ENCODE measurements around the gene PACSIN2. TPM values are rescaled to one million over a fixed set of nuclear protein-coding genes. Genes with fewer than 3 reads are reported as not detected.

PACSIN2 gene
- total RNA-seq, 2 experiments from 2014 or later = 33.5 to 35.7 TPM

DNA sequence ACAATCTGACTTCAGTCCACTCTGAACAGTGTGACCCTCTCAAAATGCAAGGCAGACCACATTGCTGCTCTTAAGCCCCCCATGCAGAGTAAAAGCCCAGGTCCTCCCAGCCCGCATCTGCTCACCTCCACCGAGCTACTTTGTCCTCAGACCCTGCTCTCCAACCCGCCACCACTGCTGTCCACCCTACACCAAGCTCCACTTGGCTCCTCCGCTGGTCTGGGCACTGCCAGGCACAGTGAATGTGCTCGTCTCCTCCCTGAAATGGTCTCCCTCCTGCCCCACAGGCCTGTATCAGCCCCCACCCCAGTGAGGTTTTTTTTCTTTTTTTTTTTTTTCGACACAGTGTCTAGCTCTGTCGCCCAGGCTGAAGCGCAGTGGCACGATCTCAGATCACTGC lies 90.5 kb downstream of the PACSIN2 start:
- peaks cover 43% of the 10 kb centered on the region for H3K4me1 Mint-ChIP-seq (ENCODE audit: low read depth)
- CTCF ChIA-PET = interaction anchor here (1.5 to 3.6 kb wide), 2 partner anchors 109 to 165 kb away, joined by 3 to 11 read pairs; no protein-coding TSS in a partner anchor
- no peak overlapping the region for H3K27ac Mint-ChIP-seq
- TF ChIP-seq, protein P1, sequence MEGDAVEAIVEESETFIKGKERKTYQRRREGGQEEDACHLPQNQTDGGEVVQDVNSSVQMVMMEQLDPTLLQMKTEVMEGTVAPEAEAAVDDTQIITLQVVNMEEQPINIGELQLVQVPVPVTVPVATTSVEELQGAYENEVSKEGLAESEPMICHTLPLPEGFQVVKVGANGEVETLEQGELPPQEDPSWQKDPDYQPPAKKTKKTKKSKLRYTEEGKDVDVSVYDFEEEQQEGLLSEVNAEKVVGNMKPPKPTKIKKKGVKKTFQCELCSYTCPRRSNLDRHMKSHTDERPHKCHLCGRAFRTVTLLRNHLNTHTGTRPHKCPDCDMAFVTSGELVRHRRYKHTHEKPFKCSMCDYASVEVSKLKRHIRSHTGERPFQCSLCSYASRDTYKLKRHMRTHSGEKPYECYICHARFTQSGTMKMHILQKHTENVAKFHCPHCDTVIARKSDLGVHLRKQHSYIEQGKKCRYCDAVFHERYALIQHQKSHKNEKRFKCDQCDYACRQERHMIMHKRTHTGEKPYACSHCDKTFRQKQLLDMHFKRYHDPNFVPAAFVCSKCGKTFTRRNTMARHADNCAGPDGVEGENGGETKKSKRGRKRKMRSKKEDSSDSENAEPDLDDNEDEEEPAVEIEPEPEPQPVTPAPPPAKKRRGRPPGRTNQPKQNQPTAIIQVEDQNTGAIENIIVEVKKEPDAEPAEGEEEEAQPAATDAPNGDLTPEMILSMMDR (IDR thresholded peaks at IDR 0.05) = no peak
- DNase-seq = no peak
- POLR2A ChIA-PET = no interaction called here
- H3K9me3 Mint-ChIP-seq = no peaks in the 10 kb centered on the region
- ATAC-seq = no peak
- H3K36me3 Mint-ChIP-seq (ENCODE audit: low read depth) = peaks cover 2% of the 10 kb centered on the region
- H3K4me3 Mint-ChIP-seq = no peak overlapping the region
- no peaks in the 10 kb centered on the region for H3K27me3 Mint-ChIP-seq
- intact Hi-C loops (cut with micrococcal nuclease) = no loop called here

DNA sequence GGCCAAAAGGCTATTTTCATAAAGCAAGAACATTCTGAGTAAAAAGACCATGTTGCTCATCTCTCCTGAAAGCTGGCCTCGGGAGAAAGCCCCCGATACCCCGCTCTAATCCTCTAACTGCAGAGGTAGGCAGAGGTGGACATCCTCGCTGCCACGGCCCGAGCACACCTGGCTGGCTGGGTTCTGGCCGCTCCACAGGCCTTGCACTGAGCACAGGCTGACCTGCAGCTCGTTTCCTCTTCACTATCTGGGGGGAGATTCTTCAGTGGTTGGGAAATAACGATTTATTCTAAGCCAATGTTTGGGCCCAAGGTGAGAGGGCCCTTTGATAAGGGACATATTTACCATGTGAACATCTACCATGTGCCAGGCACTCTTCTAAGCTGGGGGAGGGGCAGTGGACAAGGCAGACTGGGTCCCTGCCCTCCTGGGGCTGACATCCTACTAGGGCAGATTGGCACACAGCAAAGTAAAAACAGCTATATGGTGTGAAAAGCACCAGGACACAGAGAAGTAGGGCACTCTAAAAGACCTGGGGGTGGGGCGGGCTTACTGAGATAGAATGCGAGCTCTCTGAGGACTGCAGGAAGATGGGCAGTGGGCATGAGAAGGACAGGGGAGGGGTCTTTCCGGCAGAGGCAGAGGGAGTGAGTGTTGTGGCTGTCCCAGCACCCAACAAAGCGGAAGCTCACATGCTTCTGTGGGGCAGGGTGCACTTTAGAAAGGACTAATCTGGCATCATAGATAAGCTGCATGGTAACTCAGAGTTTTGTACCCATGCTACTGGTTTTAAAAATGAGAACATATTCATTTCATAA lies 92.4 kb downstream of the PACSIN2 start:
- peaks cover 2% of the 10 kb centered on the region for H3K36me3 Mint-ChIP-seq (ENCODE audit: low read depth)
- H3K4me3 Mint-ChIP-seq = no peak overlapping the region
- TF ChIP-seq, protein P1 (IDR thresholded peaks at IDR 0.05) = no peak
- no peak for ATAC-seq
- H3K27ac Mint-ChIP-seq = no peak overlapping the region
- DNase-seq = no peak
- ChIA-PET CTCF (interaction anchor here (1.1 to 3.6 kb wide), 2 partner anchors 9 to 111 kb away, joined by 3 to 11 read pairs; no protein-coding TSS in a partner anchor), POLR2A (interaction anchor here (1.4 to 1.6 kb wide), 2 partner anchors 43 to 308 kb away, joined by 4 read pairs; partner anchors contain the start of gene POLDIP3)
- peaks cover 44% of the 10 kb centered on the region for H3K4me1 Mint-ChIP-seq (ENCODE audit: low read depth)
- intact Hi-C loops (cut with micrococcal nuclease) = no loop called here
- no peaks in the 10 kb centered on the region for H3K27me3 Mint-ChIP-seq
- no peaks in the 10 kb centered on the region for H3K9me3 Mint-ChIP-seq

DNA sequence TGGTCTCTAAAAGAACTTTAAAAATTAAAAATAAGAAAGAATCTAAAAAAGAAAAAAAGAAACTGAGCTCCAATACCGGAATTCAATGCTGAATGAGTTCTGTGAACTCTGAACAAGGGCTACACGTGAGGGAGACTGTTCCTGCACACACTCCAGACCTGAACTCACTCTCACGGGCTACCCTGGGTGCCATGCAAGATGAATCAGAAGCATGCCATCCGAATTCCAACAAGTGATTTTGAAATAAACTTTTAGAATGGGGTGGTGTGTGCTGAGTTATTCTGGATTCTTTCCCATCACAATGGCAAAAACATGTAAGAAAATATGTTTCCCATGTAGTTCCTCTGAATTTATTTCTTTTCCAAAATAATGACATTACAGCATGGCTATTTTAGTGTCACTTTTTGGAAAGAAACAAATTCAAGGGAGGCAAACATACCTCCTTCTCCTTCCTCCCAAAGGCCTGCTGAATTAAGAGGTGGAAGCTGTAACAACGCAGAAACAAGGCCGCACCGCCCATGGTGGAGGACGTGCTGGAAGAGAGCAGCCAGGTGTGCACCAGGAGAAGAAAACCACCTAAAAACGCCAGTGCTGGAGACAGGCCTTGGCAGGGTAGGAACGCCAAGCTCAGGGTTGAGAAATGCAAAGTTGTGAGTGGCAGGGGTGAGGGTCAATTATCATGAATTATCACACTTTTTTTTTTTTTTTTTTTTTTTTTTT lies 94.7 kb downstream of the PACSIN2 start:
- no peak for DNase-seq
- Mint-ChIP-seq H3K36me3 (ENCODE audit: low read depth) (peaks cover 2% of the 10 kb centered on the region), H3K27ac (no peak overlapping the region), H3K27me3 (no peaks in the 10 kb centered on the region), H3K4me3 (no peak overlapping the region), H3K9me3 (no peaks in the 10 kb centered on the region), H3K4me1 (ENCODE audit: low read depth) (peaks cover 32% of the 10 kb centered on the region)
- intact Hi-C loops (cut with micrococcal nuclease) = no loop called here
- ATAC-seq = no peak
- TF ChIP-seq, protein P1 (IDR thresholded peaks at IDR 0.05) = no peak
- ChIA-PET CTCF (no interaction called here), POLR2A (interaction anchor here (1.4 kb wide), 2 partner anchors 64 to 95 kb away, joined by 3 read pairs; partner anchors contain the start of gene PACSIN2)

DNA sequence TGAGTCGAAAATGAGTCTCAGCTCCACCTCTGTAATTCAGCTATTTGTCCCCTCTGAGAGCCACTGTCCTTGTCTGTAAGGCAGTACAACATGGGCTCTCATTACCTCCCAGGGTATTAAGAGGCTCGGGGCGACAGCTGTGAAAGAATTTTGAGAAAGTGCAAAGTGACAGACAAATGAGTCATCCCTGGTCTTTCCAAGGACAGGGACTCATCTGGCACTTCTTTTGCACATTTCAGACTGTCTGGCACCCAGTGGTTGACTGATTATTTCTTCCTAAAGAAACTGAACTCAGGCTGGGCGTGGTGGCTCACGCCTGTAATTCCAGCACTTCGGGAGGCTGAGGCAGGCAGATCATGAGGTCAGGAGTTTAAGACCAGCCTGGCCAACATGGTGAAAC lies 95.8 kb downstream of the PACSIN2 start:
- ATAC-seq (peak; percentile 64), DNase-seq (peak; percentile 35)
- H3K36me3 Mint-ChIP-seq (ENCODE audit: low read depth) = peaks cover 2% of the 10 kb centered on the region

More for the DNA sequence above, 95.8 kb downstream of the PACSIN2 start:
- Mint-ChIP-seq H3K4me1 (ENCODE audit: low read depth) (peaks cover 29% of the 10 kb centered on the region), H3K27me3 (no peaks in the 10 kb centered on the region), H3K9me3 (no peaks in the 10 kb centered on the region), H3K4me3 (no peak overlapping the region), H3K27ac (no peak overlapping the region)
- intact Hi-C loops (cut with micrococcal nuclease) = no loop called here
- ChIA-PET POLR2A (interaction anchor here (1.1 kb wide), 1 partner anchor 96 kb away, joined by 6 read pairs; the partner anchor contains the start of gene PACSIN2), CTCF (interaction anchor here (1.1 to 2.0 kb wide), 3 partner anchors 10 to 114 kb away, joined by 3 to 5 read pairs (median 3); no protein-coding TSS in a partner anchor)
- TF ChIP-seq, protein P1 (IDR thresholded peaks at IDR 0.05) = no peak
